GM18508 (cell line): Measurements from ENCODE around the gene TCF7.
"Not testable (repeated sequence)": the region's sequence is repeated elsewhere in the genome, so short reads cannot be mapped to it uniquely, and the experiment has no call there.

Source experiments
- ATAC-seq: cut with Tn5 transposase; IDR thresholded peaks from one replicate; pipeline ENCODE4 v1.9.1; 2021; ENCODE audit warnings: moderate number of reproducible peaks; ENCODE audit not compliant: insufficient read depth, unreplicated experiment

The TCF7 gene

GRCh38 chr5:134142052-134142451 is 27.6 kb downstream of the TCF7 start:
- no peak for ATAC-seq

- no peak for ATAC-seq
These were observed 28.3 kb downstream of the TCF7 start for GRCh38 chr5:134142806-134143205.

- no peak for ATAC-seq
These were observed 28.9 kb downstream of the TCF7 start for GRCh38 chr5:134143431-134143830.

GRCh38 chr5:134143944-134144941 is 29.8 kb downstream of the TCF7 start:
- ATAC-seq, result no peak

DNA sequence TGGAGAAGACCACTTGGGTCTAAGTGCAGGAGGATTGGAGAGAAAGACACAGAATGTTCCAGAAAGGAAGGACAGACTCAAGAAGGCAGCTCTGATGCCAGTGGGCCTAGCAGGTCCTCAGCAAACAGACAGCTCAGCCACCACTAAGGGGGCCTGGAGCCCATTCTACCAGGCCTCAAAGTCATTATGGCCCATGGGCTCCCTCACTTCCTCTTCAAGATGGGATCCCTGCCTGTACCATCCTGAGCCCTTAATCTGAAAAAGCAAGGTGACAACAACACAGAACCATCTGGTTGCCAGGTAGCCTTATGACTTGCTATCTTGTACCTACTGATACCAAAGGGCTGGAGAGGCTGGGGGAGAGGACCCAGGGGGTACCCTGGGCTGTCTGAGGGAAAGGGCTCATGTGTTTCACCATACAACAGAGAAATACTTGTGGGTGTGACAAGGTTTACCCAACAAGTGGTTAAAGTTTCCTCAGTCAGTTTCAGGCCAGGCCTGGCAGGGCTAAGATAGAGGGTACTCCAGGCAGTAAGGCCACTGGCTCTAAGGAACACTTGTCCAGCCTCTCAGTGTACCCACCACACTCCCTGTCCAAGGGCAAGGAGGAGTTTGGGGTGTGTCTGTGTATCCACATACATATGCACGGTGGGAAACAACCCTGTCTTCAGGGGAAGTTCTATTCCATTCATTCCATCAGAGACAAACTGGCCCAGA is 30.7 kb downstream of the TCF7 start:
- ATAC-seq, result no peak

DNA sequence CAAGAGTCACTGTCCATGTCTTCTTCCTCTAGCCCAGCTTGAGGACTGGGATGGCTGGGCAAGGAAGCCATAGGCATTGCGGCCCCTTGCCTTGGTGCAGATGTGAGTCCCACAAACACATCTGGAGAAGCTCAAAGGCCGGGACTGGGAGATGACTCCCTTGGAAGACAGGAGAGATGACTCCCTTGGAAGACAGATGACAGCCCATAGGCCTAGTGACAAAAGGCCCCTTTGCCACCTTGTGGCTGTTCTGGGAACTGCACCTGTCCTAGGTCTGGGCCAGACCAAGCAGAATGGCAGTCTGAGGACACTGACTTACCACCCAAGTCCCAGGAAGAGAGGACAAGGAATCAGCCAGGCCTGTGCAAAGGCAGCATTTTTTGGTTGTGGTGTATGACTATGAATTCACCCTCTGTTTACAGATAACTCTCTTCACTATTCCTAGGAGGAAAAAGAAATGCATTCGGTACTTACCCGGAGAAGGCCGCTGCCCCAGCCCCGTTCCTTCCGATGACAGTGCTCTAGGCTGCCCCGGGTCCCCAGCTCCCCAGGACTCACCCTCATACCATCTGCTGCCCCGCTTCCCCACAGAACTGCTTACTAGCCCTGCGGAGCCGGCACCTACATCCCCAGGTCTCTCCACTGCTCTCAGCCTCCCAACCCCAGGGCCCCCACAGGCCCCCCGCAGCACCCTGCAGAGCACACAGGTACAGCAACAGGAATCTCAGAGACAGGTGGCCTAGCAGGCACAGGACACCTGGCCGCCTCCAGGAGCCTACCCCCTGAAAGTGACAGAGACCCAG is 31.5 kb downstream of the TCF7 start:
- no peak for ATAC-seq

DNA sequence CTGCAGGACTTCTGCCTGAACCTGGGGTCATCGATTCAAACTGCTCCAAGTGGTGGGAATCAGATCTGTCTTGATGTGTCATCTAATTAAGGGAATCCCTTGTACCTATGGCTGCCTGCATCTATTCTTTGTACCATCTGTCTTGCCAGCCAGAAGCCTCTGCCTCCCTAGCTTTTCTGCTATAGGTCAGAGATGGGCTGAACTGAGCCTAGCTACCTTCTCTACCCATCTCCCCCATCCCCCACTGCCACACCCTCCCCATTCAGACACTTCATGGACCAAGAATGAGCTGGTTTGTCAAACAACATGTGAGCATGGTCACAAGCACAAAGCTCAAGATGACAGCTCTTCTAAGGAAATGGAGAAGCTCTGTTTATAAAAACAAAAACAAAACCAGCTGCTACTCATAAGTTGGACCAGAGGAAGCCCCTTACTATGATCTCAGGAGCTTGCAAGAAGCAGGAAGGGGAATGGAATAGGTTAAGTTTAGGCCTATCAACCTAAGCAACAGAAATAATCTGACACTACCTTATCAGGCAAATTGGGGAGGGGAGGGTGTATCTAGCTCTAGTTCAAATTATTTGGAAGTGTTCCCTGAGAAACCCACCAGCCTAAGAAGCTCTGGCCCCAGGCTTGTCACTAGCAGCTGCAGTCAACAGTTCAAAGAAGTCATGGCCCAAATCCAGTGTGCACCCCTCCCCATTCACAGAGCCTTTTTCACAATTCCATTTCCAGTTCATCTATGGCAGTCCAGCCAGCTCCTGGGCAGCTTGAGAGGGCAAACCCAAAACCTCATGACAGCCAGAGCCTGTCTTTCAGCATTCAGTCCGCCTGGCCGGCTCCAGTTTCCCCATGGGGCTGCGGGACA is 32.4 kb downstream of the TCF7 start:
- no peak for ATAC-seq

- no peak for ATAC-seq
These were observed 33.8 kb downstream of the TCF7 start for GRCh38 chr5:134148316-134148715.

- no peak for ATAC-seq
These were observed 34.6 kb downstream of the TCF7 start for GRCh38 chr5:134148986-134149539.

GRCh38 chr5:134149571-134150303 is 35.3 kb downstream of the TCF7 start:
- no peak for ATAC-seq

GRCh38 chr5:134151723-134152122 is 37.2 kb downstream of the TCF7 start:
- no peak for ATAC-seq

- ATAC-seq, result not testable (repeated sequence)
These were observed 37.8 kb downstream of the TCF7 start for GRCh38 chr5:134152173-134152832.

DNA sequence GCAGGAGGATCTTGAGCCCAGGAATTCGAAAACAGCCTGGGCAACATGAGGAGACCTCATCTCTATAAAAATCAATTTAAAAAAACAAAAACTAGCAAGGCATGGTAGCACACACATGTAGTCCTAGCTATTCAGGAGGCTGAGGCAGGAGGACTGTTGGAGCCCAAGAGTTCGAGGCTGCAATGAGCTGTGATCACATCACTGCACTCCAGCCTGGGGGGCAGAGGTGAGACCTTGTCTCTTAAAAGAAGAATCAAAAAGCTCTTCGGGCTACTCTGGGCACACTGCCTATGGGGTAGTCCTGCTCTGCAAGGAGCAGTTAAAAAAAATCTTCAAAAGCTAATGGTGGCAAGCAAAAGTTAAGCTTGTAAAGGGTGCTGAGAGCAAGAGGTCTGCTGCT is 38.8 kb downstream of the TCF7 start:
- ATAC-seq, result no peak

DNA sequence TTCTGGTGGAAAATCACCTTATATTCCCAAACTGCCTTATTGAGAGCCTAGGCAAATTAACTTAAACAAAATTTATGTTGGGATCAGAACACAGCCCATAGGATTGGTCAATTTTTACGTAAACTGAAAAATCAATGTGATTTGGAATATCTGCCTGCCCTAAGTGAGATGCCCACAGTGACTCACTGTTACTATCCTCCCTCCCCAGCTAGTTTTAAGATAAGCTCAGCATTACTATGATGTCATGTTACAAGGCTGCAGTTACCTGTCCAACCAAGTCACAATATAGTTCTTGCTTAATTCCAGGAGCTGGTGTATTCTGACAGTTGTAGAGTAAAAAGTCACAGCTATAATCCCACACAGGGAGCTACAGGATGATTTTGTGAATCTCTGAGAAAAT is 39.2 kb downstream of the TCF7 start:
- ATAC-seq, result no peak

DNA sequence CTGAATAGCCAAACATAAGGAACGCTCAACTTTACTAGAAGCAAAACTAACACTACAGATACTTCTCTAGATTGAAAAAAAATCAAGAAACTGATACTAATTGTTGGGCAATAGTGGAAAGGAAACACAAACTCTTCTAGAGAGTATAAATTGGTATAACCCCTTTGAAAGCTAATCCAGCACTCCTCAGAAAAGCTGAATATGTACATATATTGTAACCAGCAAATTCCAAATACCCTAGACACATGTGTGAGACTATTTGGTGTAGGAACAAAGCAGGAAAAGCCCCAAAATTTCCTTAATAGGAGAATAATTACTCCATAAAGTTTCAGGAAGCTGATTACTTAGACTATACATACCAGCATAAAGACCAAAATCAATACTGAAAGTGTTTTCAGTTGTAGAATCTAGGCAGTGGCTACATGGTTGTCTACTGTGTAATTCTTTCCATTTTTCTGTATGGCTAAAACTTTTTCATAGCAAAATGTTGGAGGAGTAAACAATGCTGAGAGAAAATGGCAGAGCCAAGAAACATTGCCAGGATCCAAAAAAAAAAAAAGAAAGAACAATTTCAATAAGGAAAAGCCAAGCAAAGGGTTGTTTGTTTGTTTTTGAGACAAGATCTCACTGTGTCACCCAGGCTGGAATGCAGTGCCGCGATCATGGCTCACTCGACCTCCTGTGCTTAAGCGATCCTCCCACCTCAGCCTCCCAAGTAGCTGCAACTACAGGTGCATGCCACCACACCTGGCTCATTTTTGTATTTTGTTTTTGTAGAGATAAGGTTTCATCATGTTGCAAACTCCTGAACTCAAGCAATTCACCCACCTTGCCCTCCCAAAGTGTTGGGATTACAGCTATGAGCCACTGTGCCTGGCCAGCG is 47.3 kb downstream of the TCF7 start:
- no peak for ATAC-seq

DNA sequence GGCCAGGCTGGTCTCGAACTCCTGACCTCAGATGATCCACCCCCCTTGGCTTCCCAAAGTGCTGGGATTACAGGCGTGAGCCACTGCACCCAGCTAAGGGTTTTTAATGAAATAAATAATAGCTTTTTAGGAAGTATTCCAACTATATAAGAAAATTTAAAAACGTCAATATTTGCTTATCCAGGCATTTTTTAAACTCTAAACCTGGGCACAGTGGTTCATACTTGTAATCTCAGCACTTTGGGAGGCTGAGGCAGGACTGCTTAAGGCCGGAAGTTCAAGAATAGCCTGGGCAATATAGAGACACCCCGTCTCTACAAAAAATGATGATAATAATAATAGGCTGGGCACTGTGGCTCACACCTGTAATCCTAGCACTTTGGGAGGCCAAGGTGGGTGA is 48.1 kb downstream of the TCF7 start:
- ATAC-seq, result no peak

DNA sequence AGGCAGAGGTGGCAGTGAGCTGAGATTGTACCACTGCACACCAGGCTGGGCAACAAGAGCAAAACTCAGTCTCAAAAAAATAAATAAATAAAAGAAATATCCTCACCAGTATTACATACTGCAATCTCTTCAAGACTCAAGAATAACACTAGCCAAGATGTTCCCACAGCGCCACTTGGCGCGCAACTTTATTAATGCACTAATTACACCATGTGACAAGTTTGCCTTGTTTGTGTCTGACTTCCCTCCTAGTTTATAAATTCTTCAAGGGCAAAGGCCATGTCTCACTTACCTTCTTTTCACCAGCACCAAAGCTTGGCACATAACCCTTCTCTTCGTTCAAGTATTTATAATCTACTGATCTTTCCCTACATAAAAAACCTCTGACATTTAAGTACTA is 57.5 kb downstream of the TCF7 start:
- no peak for ATAC-seq
